Smooth muscle cell (in vitro differentiated cells): ENCODE data around the gene CEP72. TPM values are rescaled to one million over a fixed set of nuclear protein-coding genes. Genes with fewer than 3 reads are reported as not detected.

ENCODE experiments used
- DNase-seq: peaks from one replicate; lab custom pipeline; 2025; ENCODE audit not compliant: unreplicated experiment; lab: John Stamatoyannopoulos, UW
- H2AFZ ChIP-seq: fragments of 200-600 bp; sonication (generic); 2 replicates; pipeline ENCODE4 v1.6.0; 2016; ENCODE audit warnings: antibody characterized with exemption, low read depth, mild to moderate bottlenecking
- H3F3A ChIP-seq: fragments of 200-600 bp; sonication (generic); 2 replicates; pipeline ENCODE4 v1.6.0; 2017; ENCODE audit warnings: antibody characterized with exemption, low read depth
- H3K27ac ChIP-seq: fragments of 200-600 bp; sonication (generic); 2 replicates; pipeline ENCODE4 v1.5.1; 2016; ENCODE audit warnings: low read depth, mild to moderate bottlenecking
- H3K27me3 ChIP-seq: fragments of 200-600 bp; sonication (generic); 2 replicates; pipeline ENCODE4 v1.6.1; 2016; ENCODE audit warnings: low read depth, mild to moderate bottlenecking
- H3K36me3 ChIP-seq: fragments of 200-600 bp; sonication (generic); 2 replicates; pipeline ENCODE4 v1.5.1; 2016; ENCODE audit warnings: low read depth
- H3K4me1 ChIP-seq: fragments of 200-600 bp; sonication (generic); 2 replicates; pipeline ENCODE4 v1.5.1; 2016; ENCODE audit warnings: low read depth
- H3K4me2 ChIP-seq: fragments of 200-600 bp; sonication (generic); 2 replicates; pipeline ENCODE4 v1.6.0; 2016; ENCODE audit warnings: mild to moderate bottlenecking
- H3K4me3 ChIP-seq: fragments of 200-600 bp; sonication (generic); 2 replicates; pipeline ENCODE4 v1.5.1; 2016; ENCODE audit warnings: mild to moderate bottlenecking
- H3K79me2 ChIP-seq: fragments of 200-600 bp; sonication (generic); 2 replicates; pipeline ENCODE4 v1.6.0; 2016; ENCODE audit warnings: low read depth, mild to moderate bottlenecking
- H3K9ac ChIP-seq: fragments of 200-600 bp; sonication (generic); 2 replicates; pipeline ENCODE4 v1.6.0; 2016; ENCODE audit warnings: low read depth
- H3K9me3 ChIP-seq: fragments of 200-600 bp; sonication (generic); replicated peaks from 2 replicates; pipeline ENCODE4 v1.5.1; 2016; ENCODE audit warnings: low read depth
- H4K20me1 ChIP-seq: fragments of 200-600 bp; sonication (generic); 2 replicates; pipeline ENCODE4 v1.6.0; 2016; ENCODE audit warnings: low read depth
- WGBS: methylation state at CpG from one replicate; pipeline ENCODE4 v1.1.7; 2016; ENCODE audit warnings: low lambda C conversion rate; 5-methylcytosine and 5-hydroxymethylcytosine counted together
- polyA plus RNA-seq: library from polyadenylated mRNA; unstranded; fragments of >200 nt; fragmentation: Nextera tagmentation; extraction: Ambion mirVana; gene quantifications from 2 replicates; pipeline ENCODE4 v1.2.1, GENCODE V29; 2016
- total RNA-seq: library from RNA; depleted of rRNA; stranded (reverse); fragments of >200 nt; gene quantifications from 2 replicates; pipeline ENCODE4 v1.2.3, GENCODE V29; 2014
- TF ChIP-seq, protein P1 (sequence below): fragments of 200-600 bp; sonication (generic); IDR thresholded peaks from 2 replicates; pipeline ENCODE4 v1.5.1; 2017; ENCODE audit warnings: borderline replicate concordance, mild to moderate bottlenecking, antibody characterized with exemption; ENCODE audit not compliant: insufficient read depth, poor library complexity, severe bottlenecking

The CEP72 gene
- total and polyA plus RNA-seq, 2 experiments from 2014 or later, result 2.7 to 4.0 TPM

DNA sequence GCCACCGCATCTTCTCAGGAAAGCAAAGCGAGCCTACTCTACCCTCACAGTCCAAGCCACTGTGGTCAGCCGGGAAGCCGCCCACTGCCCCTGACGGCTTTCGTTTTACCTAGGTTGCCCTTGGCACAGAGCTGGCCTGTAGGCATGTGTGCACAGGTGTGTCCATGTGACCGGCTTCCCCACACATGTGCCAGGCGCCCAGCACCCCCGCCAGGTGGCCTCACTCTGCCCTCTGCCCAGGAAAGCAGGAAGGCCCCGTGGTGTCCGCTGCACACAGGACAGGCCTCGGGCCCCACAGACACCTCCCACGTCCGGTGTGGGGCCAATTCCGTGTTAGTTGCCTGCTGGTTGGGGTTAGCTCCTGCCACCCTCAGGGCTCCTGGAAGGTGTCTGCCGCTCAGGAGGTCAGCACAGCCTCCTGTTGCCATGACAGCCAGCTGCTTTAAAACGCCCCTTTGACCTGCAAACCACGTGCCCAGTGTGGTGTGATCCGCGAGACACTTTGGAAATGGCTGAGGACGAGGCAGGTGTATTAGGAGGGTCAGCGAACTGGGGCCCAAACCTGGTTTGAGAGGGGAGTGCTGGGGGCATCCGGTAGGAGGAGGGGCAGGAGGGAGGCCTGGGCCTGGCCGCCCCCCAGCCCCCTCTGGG, 52.3 kb downstream of the CEP72 start:
- TF ChIP-seq, protein P1, sequence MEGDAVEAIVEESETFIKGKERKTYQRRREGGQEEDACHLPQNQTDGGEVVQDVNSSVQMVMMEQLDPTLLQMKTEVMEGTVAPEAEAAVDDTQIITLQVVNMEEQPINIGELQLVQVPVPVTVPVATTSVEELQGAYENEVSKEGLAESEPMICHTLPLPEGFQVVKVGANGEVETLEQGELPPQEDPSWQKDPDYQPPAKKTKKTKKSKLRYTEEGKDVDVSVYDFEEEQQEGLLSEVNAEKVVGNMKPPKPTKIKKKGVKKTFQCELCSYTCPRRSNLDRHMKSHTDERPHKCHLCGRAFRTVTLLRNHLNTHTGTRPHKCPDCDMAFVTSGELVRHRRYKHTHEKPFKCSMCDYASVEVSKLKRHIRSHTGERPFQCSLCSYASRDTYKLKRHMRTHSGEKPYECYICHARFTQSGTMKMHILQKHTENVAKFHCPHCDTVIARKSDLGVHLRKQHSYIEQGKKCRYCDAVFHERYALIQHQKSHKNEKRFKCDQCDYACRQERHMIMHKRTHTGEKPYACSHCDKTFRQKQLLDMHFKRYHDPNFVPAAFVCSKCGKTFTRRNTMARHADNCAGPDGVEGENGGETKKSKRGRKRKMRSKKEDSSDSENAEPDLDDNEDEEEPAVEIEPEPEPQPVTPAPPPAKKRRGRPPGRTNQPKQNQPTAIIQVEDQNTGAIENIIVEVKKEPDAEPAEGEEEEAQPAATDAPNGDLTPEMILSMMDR, result no peak
- 96% methylated on average over 24 of the region's 24 CpGs for WGBS
- no peak overlapping the region for H3K27ac ChIP-seq
- no peaks in the 10 kb centered on the region for H3K79me2 ChIP-seq
- no peak for DNase-seq
- H3F3A ChIP-seq, result no peaks in the 10 kb centered on the region
- H3K4me3 ChIP-seq, result no peak overlapping the region
- no peaks in the 10 kb centered on the region for H3K4me1 ChIP-seq
- H3K27me3 ChIP-seq, result no peaks in the 10 kb centered on the region
- no peaks in the 10 kb centered on the region for H3K36me3 ChIP-seq
- no peak overlapping the region for H2AFZ ChIP-seq
- H3K4me2 ChIP-seq, result no peak overlapping the region
- no peaks in the 10 kb centered on the region for H3K9me3 ChIP-seq
- H3K9ac ChIP-seq, result no peak overlapping the region
- no peaks in the 10 kb centered on the region for H4K20me1 ChIP-seq

DNA sequence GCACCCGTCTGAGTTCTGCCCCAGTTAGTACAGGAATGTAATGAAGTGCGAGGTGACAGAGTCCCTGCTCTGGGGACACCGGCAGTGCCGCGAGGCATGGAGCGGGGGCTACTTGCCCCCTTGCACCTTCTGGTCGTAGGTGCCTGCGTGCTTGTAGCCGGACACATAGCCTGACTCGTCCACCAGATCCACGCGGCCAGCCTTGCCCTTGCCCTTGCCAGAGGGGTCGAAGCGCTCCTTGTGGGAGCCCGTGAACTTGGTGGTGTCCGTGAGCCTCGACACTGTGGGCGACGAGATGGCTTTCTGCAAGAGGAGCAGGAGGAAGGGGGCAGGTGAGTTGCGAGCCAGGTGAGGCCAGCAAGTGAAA, 52.8 kb downstream of the CEP72 start:
- no peaks in the 10 kb centered on the region for H4K20me1 ChIP-seq
- no peak for DNase-seq
- no peak overlapping the region for H3K4me3 ChIP-seq
- no peak overlapping the region for H3K9ac ChIP-seq
- no peaks in the 10 kb centered on the region for H3K79me2 ChIP-seq
- TF ChIP-seq, protein P1, result no peak
- H3K4me2 ChIP-seq, result no peak overlapping the region
- H3K27me3 ChIP-seq, result no peaks in the 10 kb centered on the region
- H3F3A ChIP-seq, result no peaks in the 10 kb centered on the region
- no peaks in the 10 kb centered on the region for H3K36me3 ChIP-seq
- no peak overlapping the region for H3K27ac ChIP-seq
- no peaks in the 10 kb centered on the region for H3K4me1 ChIP-seq
- no peaks in the 10 kb centered on the region for H3K9me3 ChIP-seq
- WGBS, result 98% methylated on average over 20 of the region's 20 CpGs
- no peak overlapping the region for H2AFZ ChIP-seq

DNA sequence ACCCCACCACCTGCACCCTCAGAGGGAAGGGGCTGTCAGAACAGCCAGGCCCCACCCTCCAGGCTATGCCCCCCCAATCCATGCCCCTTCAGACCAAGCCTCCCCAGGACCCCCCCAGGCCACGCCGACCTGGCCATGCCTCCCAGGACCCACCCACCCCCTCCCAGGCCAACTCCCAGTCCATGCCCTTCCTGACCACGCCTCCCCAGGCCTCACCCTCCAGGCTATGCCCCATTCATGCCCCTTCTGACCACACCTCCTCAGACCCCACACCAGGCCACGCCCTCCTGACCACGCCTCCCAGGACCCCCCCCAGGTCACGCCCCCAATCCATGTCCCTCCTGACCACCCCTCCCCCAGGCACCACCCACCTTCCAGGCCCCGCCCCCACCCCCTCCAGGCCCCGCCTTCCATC, 53.4 kb downstream of the CEP72 start:
- WGBS, result no CpG with 5 or more reads among the region's 8 CpGs

More for the DNA sequence above, 53.4 kb downstream of the CEP72 start:
- H3K27ac ChIP-seq, result no peak overlapping the region
- H3K79me2 ChIP-seq, result no peaks in the 10 kb centered on the region
- H3F3A ChIP-seq, result no peaks in the 10 kb centered on the region
- no peaks in the 10 kb centered on the region for H4K20me1 ChIP-seq
- no peaks in the 10 kb centered on the region for H3K27me3 ChIP-seq
- H3K4me3 ChIP-seq, result no peak overlapping the region
- no peak overlapping the region for H3K4me2 ChIP-seq
- no peaks in the 10 kb centered on the region for H3K36me3 ChIP-seq
- no peak for DNase-seq
- TF ChIP-seq, protein P1, result no peak
- H3K9ac ChIP-seq, result no peak overlapping the region
- no peak overlapping the region for H2AFZ ChIP-seq
- no peaks in the 10 kb centered on the region for H3K4me1 ChIP-seq
- H3K9me3 ChIP-seq, result no peaks in the 10 kb centered on the region
